Endothelial cell of umbilical vein (primary cell): ENCODE results near the gene UBAC1.

Experiments
- EZH2 ChIP-seq: IDR thresholded peaks from 2 replicates; pipeline ENCODE4 v1.6.1; 2012; ENCODE audit warnings: borderline replicate concordance, low read depth, mild to moderate bottlenecking, moderate library complexity, low read length, inconsistent platforms; ENCODE audit not compliant: severe bottlenecking
- POLR2A ChIP-seq: IDR thresholded peaks from 2 replicates; pipeline ENCODE4 v1.6.1; 2012; ENCODE audit warnings: low read depth, mild to moderate bottlenecking, control low read depth, low read length
- POLR2AphosphoS5 ChIP-seq: IDR thresholded peaks from 2 replicates; pipeline ENCODE4 v1.6.1; 2012; ENCODE audit warnings: low read depth, mild to moderate bottlenecking, control low read depth, low read length, moderate library complexity; ENCODE audit not compliant: insufficient read depth
- TF ChIP-seq, protein P1 (sequence below), 2 donors: IDR thresholded peaks; 1 replicate in 1 of 2; 2 replicates in 1 of 2; pipeline ENCODE4 v1.5.1; 2011; ENCODE audit warnings: low read length in 2 of 2, mild to moderate bottlenecking in 2 of 2, moderate library complexity in 2 of 2, control low read depth in 1 of 2, inconsistent platforms in 1 of 2, low read depth in 1 of 2; ENCODE audit not compliant: insufficient read depth in 1 of 2; ENCODE audit errors: extremely low read depth in 1 of 2

DNA sequence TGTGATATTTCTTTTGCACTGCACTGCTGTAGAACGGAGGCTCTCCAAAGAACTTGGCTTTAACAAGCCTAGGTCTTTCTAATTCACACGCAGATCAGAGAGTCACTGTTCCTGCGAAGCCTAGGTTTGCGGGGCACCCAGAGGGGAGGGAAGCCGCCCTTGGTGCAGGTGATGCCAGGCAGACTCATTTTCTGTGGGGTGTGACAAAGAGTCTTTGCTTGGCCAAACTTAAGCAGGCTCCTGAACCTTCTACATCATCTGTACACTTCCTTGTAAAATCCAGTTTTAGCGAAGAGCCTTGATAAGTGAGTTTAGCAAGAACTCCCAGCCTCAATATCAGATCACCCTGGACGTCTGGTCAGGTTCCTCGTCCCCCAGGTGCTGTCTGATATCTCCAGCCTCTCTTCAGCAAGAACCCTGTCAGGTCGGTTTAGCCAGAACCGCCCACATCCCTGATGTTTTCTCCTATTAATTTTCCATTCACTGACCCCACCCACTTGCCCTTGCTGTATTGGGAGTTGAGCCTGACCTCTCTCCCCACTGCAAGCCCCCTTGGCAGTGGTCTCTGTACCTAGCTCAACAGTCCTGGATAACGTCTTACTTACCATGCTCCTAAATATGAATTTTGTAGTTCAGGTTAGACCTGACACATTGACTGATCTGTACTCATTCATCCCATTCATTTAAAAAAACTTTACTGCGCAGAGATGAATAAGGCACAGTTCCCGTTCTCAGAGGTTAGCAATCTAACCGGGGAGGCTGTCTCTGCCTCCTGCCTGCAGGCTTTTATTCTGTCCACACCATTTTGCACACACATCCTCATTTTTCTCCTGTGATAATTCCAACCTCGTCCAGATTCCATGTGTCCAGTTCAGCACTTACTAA lies 880 bp upstream of the UBAC1 start:
- TF ChIP-seq, protein P1, sequence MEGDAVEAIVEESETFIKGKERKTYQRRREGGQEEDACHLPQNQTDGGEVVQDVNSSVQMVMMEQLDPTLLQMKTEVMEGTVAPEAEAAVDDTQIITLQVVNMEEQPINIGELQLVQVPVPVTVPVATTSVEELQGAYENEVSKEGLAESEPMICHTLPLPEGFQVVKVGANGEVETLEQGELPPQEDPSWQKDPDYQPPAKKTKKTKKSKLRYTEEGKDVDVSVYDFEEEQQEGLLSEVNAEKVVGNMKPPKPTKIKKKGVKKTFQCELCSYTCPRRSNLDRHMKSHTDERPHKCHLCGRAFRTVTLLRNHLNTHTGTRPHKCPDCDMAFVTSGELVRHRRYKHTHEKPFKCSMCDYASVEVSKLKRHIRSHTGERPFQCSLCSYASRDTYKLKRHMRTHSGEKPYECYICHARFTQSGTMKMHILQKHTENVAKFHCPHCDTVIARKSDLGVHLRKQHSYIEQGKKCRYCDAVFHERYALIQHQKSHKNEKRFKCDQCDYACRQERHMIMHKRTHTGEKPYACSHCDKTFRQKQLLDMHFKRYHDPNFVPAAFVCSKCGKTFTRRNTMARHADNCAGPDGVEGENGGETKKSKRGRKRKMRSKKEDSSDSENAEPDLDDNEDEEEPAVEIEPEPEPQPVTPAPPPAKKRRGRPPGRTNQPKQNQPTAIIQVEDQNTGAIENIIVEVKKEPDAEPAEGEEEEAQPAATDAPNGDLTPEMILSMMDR (IDR thresholded peaks at IDR 0.05; ENCODE audit: extremely low read depth in 1 of 2, insufficient read depth in 1 of 2, low read depth in 1 of 2, low read length in 2 of 2) = no peak
- no peak for TF ChIP-seq EZH2
- TF ChIP-seq POLR2AphosphoS5 = no peak
- no peak for TF ChIP-seq POLR2A
